ENCODE results near the gene ZNF668. TPM values are rescaled to one million over a fixed set of nuclear protein-coding genes. Genes with fewer than 3 reads are reported as not detected.
A peak's percentile ranks its signal among the peaks of the same experiment; 100 is the strongest.

ZNF668 gene
- total RNA-seq, 2 experiments from 2014 or later, result 18.0 to 20.5 TPM

GRCh38 chr16:31082368-31083045 is 8.5 kb upstream of the ZNF668 start:
- Mint-ChIP-seq H3K4me3 (no peak overlapping the region), H3K27ac (peak overlapping the region; percentile 16), H3K9me3 (ENCODE audit: low read depth) (no peaks in the 10 kb centered on the region), H3K27me3 (no peaks in the 10 kb centered on the region), H3K36me3 (peaks cover 27% of the 10 kb centered on the region), H3K4me1 (peaks cover 31% of the 10 kb centered on the region)
- DNase-seq (no peak), ATAC-seq (no peak)
- CTCF ChIA-PET, result no interaction called here

DNA sequence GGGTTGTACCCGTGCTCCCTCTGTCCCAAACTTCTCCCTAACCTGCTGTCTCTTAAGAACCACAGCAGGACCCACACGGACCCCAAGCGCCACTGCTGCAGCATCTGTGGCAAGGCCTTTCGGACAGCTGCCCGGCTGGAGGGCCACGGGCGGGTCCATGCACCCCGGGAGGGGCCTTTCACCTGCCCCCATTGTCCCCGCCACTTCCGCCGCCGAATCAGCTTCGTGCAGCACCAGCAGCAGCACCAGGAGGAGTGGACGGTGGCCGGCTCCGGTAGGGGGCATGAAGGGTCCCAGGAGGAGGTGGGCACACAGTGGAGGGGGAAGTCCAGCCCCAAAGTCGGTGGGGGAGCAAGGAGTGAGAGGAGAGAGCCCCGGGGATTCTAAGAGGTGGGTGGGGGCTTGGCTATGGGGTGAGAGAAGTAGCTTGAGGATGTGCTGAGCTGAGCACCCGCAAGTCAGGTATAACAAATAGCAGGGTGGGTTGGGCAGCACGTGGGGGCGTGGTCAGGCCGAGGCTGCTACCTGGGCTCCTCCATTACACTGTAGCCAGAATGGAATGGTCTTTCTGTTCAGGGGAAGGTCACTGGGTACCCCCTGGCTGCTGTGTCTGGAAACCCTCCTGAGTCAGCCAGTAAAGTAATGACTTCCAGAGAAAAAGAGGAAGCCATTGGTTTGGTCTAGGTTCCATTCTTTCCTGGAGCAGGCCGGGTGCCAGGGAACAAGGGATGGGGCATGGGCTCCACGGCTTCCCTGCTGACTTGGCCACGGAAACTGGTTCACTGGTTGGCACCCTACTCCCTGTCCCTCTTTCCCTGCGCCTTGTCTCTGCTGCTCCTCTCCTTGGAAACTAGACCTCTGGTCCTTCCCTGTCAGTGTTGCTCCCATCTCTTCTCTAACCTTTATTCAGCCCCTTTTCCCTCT is 7.7 kb upstream of the ZNF668 start:
- no peak for DNase-seq
- Mint-ChIP-seq H3K27me3 (no peaks in the 10 kb centered on the region), H3K27ac (peak overlapping the region; percentile 16), H3K9me3 (ENCODE audit: low read depth) (no peaks in the 10 kb centered on the region), H3K4me1 (peaks cover 31% of the 10 kb centered on the region), H3K4me3 (no peak overlapping the region), H3K36me3 (peaks cover 29% of the 10 kb centered on the region)
- no peak for ATAC-seq
- CTCF ChIA-PET, result no interaction called here

DNA sequence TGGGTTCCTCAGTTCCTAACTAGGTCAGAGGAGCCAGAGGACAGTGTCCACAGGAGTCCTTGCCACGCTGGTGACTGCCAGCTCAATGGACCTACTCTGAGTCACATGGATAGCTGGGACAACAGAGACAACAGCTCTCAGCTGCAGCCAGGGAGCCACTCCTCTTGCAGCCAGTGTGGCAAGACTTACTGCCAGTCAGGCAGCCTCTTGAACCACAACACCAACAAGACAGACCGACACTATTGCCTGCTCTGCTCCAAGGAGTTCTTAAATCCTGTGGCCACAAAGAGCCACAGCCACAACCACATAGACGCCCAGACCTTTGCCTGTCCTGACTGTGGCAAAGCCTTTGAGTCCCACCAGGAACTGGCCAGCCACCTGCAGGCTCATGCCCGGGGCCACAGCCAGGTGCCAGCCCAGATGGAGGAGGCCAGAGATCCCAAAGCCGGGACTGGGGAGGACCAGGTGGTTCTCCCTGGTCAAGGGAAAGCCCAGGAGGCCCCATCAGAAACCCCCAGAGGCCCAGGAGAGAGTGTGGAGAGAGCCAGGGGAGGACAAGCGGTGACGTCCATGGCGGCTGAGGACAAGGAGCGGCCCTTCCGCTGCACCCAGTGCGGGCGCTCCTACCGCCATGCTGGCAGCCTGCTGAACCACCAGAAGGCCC is 6.8 kb upstream of the ZNF668 start:
- Mint-ChIP-seq H3K27ac (no peak overlapping the region), H3K27me3 (no peaks in the 10 kb centered on the region), H3K9me3 (ENCODE audit: low read depth) (no peaks in the 10 kb centered on the region), H3K4me1 (peaks cover 33% of the 10 kb centered on the region), H3K4me3 (no peak overlapping the region), H3K36me3 (peaks cover 29% of the 10 kb centered on the region)
- ATAC-seq (no peak), DNase-seq (no peak)
- CTCF ChIA-PET, result interaction anchor here (1.6 kb wide), 1 partner anchor 13 kb away, joined by 3 read pairs; no protein-coding TSS in a partner anchor

- Mint-ChIP-seq H3K27ac (no peak overlapping the region), H3K36me3 (peaks cover 29% of the 10 kb centered on the region), H3K9me3 (ENCODE audit: low read depth) (no peaks in the 10 kb centered on the region), H3K4me3 (no peak overlapping the region), H3K27me3 (no peaks in the 10 kb centered on the region), H3K4me1 (peaks cover 38% of the 10 kb centered on the region)
- ATAC-seq, result no peak
- no peak for DNase-seq
- CTCF ChIA-PET, result interaction anchor here (1.0 to 1.6 kb wide), 3 partner anchors 12 to 95 kb away, joined by 3 read pairs; partner anchors contain the start of gene HSD3B7
These were observed 6.1 kb upstream of the ZNF668 start for GRCh38 chr16:31080035-31080629.

DNA sequence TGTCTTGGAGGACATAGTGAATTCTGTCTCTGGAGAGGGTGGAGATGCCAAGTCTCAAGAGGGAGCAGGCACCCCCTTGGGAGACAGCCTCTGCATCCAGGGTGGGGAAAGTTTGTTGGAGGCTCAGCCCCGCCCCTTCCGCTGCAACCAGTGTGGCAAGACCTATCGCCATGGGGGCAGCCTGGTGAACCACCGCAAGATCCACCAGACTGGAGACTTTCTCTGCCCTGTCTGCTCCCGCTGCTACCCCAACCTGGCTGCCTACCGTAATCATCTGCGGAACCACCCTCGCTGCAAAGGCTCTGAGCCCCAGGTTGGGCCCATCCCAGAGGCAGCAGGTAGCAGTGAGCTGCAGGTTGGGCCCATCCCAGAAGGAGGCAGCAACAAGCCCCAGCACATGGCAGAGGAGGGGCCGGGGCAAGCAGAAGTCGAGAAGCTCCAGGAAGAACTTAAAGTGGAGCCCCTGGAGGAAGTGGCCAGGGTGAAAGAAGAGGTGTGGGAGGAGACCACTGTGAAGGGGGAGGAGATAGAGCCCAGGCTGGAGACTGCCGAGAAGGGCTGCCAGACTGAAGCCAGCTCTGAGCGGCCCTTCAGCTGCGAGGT is 5.4 kb upstream of the ZNF668 start:
- no peaks in the 10 kb centered on the region for H3K9me3 Mint-ChIP-seq (ENCODE audit: low read depth)
- H3K4me1 Mint-ChIP-seq, result peaks cover 45% of the 10 kb centered on the region
- no peak for DNase-seq
- no peak for ATAC-seq
- CTCF ChIA-PET, result interaction anchor here (1.0 to 1.6 kb wide), 3 partner anchors 13 to 94 kb away, joined by 3 read pairs; partner anchors contain the start of gene HSD3B7
- peaks cover 29% of the 10 kb centered on the region for H3K36me3 Mint-ChIP-seq
- no peak overlapping the region for H3K4me3 Mint-ChIP-seq
- no peaks in the 10 kb centered on the region for H3K27me3 Mint-ChIP-seq
- no peak overlapping the region for H3K27ac Mint-ChIP-seq

DNA sequence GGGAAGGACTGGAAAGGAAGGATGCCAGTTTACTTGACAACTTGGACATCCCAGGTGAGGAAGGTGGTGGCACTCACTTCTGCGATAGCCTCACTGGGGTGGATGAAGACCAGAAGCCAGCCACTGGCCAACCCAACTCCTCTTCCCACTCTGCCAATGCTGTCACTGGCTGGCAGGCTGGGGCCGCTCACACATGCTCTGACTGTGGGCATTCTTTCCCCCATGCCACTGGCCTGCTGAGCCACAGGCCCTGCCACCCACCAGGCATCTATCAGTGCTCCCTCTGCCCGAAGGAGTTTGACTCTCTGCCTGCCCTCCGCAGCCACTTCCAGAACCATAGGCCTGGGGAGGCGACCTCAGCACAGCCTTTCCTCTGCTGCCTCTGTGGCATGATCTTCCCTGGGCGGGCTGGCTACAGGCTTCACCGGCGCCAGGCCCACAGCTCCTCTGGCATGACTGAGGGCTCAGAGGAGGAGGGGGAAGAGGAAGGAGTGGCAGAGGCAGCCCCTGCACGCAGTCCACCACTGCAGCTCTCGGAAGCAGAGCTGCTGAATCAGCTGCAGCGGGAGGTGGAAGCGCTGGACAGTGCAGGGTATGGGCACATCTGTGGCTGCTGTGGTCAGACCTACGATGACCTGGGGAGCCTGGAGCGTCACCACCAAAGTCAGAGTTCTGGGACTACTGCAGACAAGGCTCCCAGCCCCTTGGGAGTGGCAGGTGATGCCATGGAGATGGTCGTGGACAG is 4.7 kb upstream of the ZNF668 start:
- no peak overlapping the region for H3K4me3 Mint-ChIP-seq
- no peak for ATAC-seq
- peaks cover 45% of the 10 kb centered on the region for H3K4me1 Mint-ChIP-seq
- peaks cover 29% of the 10 kb centered on the region for H3K36me3 Mint-ChIP-seq
- H3K9me3 Mint-ChIP-seq (ENCODE audit: low read depth), result no peaks in the 10 kb centered on the region
- DNase-seq, result no peak
- H3K27me3 Mint-ChIP-seq, result no peaks in the 10 kb centered on the region
- H3K27ac Mint-ChIP-seq, result no peak overlapping the region
- CTCF ChIA-PET, result interaction anchor here (1.0 to 1.1 kb wide), 2 partner anchors 14 to 94 kb away, joined by 3 read pairs; partner anchors contain the start of gene HSD3B7

DNA sequence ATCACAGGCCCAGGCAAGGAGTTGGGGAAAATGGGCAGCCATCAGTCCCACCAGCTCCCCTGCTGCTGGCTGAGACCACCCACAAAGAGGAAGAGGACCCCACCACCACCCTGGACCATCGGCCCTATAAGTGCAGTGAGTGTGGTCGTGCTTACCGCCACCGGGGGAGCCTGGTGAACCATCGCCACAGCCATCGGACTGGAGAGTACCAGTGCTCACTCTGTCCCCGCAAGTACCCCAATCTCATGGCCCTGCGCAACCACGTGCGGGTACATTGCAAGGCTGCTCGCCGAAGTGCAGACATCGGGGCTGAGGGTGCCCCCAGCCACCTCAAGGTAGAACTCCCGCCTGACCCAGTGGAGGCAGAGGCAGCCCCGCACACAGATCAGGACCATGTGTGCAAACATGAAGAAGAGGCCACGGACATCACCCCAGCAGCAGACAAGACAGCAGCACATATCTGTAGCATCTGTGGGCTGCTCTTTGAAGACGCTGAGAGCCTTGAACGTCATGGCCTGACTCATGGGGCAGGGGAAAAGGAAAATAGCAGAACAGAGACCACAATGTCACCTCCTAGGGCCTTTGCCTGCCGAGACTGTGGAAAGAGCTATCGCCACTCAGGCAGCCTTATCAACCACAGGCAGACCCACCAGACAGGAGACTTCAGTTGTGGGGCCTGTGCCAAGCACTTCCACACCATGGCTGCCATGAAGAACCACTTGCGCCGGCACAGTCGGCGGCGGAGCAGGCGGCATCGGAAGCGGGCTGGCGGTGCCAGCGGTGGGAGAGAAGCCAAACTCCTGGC is 3.8 kb upstream of the ZNF668 start:
- H3K27ac Mint-ChIP-seq, result no peak overlapping the region
- H3K4me1 Mint-ChIP-seq, result peaks cover 45% of the 10 kb centered on the region
- H3K4me3 Mint-ChIP-seq, result no peak overlapping the region
- H3K36me3 Mint-ChIP-seq, result peaks cover 29% of the 10 kb centered on the region
- DNase-seq, result no peak
- CTCF ChIA-PET, result no interaction called here
- H3K9me3 Mint-ChIP-seq (ENCODE audit: low read depth), result no peaks in the 10 kb centered on the region
- no peak for ATAC-seq
- no peaks in the 10 kb centered on the region for H3K27me3 Mint-ChIP-seq

GRCh38 chr16:31077024-31077423 is 3.0 kb upstream of the ZNF668 start:
- Mint-ChIP-seq H3K36me3 (peaks cover 31% of the 10 kb centered on the region), H3K4me3 (no peak overlapping the region), H3K27me3 (no peaks in the 10 kb centered on the region), H3K4me1 (peaks cover 47% of the 10 kb centered on the region), H3K9me3 (ENCODE audit: low read depth) (no peaks in the 10 kb centered on the region), H3K27ac (no peak overlapping the region)
- no peak for DNase-seq
- no peak for ATAC-seq
- CTCF ChIA-PET, result no interaction called here

DNA sequence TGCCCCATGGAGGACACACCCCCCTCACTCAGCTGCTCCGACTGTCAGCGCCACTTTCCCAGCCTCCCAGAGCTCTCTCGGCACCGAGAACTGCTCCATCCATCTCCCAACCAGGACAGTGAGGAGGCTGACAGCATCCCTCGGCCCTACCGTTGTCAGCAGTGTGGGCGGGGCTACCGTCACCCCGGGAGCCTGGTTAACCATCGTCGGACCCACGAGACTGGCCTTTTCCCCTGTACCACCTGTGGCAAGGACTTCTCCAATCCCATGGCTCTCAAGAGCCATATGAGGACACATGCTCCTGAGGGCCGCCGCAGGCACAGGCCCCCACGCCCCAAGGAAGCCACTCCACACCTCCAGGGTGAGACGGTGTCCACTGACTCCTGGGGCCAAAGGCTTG is 2.3 kb upstream of the ZNF668 start:
- DNase-seq, result no peak
- Mint-ChIP-seq H3K9me3 (ENCODE audit: low read depth) (no peaks in the 10 kb centered on the region), H3K4me3 (no peak overlapping the region), H3K4me1 (peaks cover 54% of the 10 kb centered on the region), H3K27ac (no peak overlapping the region), H3K36me3 (peaks cover 31% of the 10 kb centered on the region), H3K27me3 (no peaks in the 10 kb centered on the region)
- CTCF ChIA-PET, result interaction anchor here (0.8 to 1.5 kb wide), 3 partner anchors 12 to 135 kb away, joined by 3 to 4 read pairs (median 3); no protein-coding TSS in a partner anchor
- ATAC-seq, result no peak

DNA sequence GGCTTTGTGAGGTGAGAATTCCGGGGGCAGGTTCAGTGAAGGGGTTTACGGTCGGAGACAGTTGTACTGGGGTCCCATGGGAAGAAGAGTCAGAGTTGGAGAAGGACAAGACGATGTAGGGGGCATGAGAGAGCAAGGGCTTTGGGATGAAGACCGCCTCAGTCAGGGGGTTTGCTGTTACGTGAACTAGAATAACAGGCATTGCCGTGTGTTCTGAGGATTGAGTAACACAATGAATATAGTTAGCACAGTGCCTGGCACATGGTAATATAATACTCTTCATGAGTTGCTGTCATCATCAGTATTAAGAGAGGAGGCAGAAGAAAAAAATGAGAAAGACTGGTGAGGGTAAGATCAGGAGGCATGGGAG is 759 bp upstream of the ZNF668 start:
- CTCF ChIA-PET, result interaction anchor here (1.0 to 2.4 kb wide), 7 partner anchors 11 to 308 kb away, joined by 3 to 27 read pairs (median 7); partner anchors contain the start of genes HSD3B7, KAT8 and VKORC1
- Mint-ChIP-seq H3K27ac (peak overlapping the region; percentile 96), H3K36me3 (peaks cover 25% of the 10 kb centered on the region), H3K27me3 (no peaks in the 10 kb centered on the region), H3K4me1 (peaks cover 47% of the 10 kb centered on the region), H3K9me3 (ENCODE audit: low read depth) (no peaks in the 10 kb centered on the region), H3K4me3 (peak overlapping the region; percentile 96)
- DNase-seq (no peak), ATAC-seq (no peak)

DNA sequence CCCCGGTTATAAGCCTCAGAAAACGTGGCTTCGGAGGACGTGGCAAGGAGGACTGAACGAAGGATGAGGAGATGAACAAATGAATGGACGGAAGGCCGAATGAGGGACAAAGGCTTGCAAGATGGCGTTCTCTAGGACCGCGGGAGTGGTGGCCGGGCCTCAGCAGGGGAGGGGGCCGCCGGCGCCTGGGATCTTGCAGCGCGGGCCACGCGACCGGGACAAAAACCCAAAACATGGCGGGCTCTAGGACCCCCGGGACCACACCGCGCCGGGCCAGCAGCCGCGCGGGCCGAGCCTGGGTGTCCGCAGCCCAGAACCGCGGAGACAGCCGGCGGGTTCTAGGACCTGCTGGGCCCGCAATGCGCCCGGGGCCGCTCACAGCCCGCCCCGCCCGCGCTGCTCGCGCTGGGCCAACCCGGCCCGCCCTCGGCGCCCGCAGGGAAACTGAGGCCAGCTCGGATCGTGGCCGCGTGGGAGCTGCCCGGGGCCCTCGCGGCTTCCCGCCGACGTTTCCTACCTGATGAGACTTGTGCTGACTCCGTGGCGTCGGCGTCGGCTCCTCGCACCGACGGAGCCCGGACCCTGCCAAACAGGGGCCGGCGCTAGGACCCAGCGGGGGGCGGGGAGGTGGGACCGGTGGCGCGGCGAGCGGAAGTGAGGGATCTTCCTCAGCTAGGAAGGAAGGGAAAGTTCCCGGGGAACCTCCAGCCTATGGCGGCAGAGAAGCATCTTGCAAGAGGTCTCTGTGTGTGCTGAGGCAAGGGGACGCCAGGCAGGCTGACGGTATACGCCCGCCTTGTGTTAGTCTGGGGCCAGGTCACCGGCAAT is 684 bp downstream of the ZNF668 start:
- no peaks in the 10 kb centered on the region for H3K27me3 Mint-ChIP-seq
- H3K36me3 Mint-ChIP-seq, result peaks cover 15% of the 10 kb centered on the region
- peaks cover 42% of the 10 kb centered on the region for H3K4me1 Mint-ChIP-seq
- no peaks in the 10 kb centered on the region for H3K9me3 Mint-ChIP-seq (ENCODE audit: low read depth)
- DNase-seq (peak; percentile 94), ATAC-seq (peak; percentile 61)
- peak overlapping the region; percentile 96 for H3K4me3 Mint-ChIP-seq
- CTCF ChIA-PET, result interaction anchor here (0.8 to 2.4 kb wide), 16 partner anchors 9 to 502 kb away, joined by 3 to 27 read pairs (median 4); partner anchors contain the start of genes HSD3B7, KAT8, PYCARD and STX4
- H3K27ac Mint-ChIP-seq, result peak overlapping the region; percentile 96
